Uterus (tissue), 4 donors: Measurements from ENCODE around the gene TRAF6. TPM values are rescaled to one million over a fixed set of nuclear protein-coding genes. Genes with fewer than 3 reads are reported as not detected.

Experiments used
- DNase-seq, 2 donors: peaks; one replicate each; pipeline ENCODE4 v3.0.0-alpha.2; 2019 to 2020
- H3K27ac ChIP-seq, 2 donors: fragments of 200-600 bp; sonication (generic); 1 replicate in 1 of 2; 2 replicates in 1 of 2; pipeline ENCODE4 v1.5.1; 2016 to 2018
- H3K27me3 ChIP-seq, 2 donors: fragments of 200-600 bp; sonication (generic); one replicate each; pipeline ENCODE4 v1.5.1; 2018 to 2019; ENCODE audit warnings: control low read depth in 1 of 2
- H3K36me3 ChIP-seq, 2 donors: fragments of 200-600 bp; sonication (generic); one replicate each; pipeline ENCODE4 v1.5.1; 2019; ENCODE audit warnings: control low read depth in 1 of 2
- H3K4me1 ChIP-seq, 2 donors: fragments of 200-600 bp; sonication (generic); one replicate each; pipeline ENCODE4 v1.5.1; 2018 to 2019; ENCODE audit warnings: control low read depth in 1 of 2
- H3K4me3 ChIP-seq, 2 donors: fragments of 200-600 bp; sonication (generic); 1 replicate in 1 of 2; 2 replicates in 1 of 2; pipeline ENCODE4 v1.5.1; 2018 to 2019; ENCODE audit warnings: mild to moderate bottlenecking in 1 of 2
- H3K9me3 ChIP-seq, 2 donors: fragments of 200-600 bp; sonication (generic); one replicate each; pipeline ENCODE4 v1.5.1; 2019; ENCODE audit warnings: control low read depth in 1 of 2
- CTCF ChIP-seq, 4 experiments: fragments of 200-600 bp in 2 of 4; fragments of 450-650 bp in 2 of 4; sonication (generic) in 2 of 4; IDR thresholded peaks; one replicate each; pipeline ENCODE4 v1.5.1; 2016 to 2019; ENCODE audit warnings: antibody characterized with exemption in 4 of 4, mild to moderate bottlenecking in 2 of 4, moderate library complexity in 1 of 4
- POLR2A ChIP-seq, 2 donors: fragments of 450-650 bp; IDR thresholded peaks; one replicate each; pipeline ENCODE4 v1.6.1; 2016; ENCODE audit warnings: antibody characterized with exemption in 2 of 2, mild to moderate bottlenecking in 1 of 2, moderate library complexity in 1 of 2
- intact Hi-C: fragments of 100-400 bp; cut with DNase I; formaldehyde crosslinking; loops from one replicate; pipeline ENCODE4 v1.15.1; 2023; ENCODE audit warnings: low total_unique reads
- total RNA-seq, 4 donors: library from RNA; depleted of rRNA in 3 of 4; stranded (reverse); fragments of >200 nt in 3 of 4; gene quantifications; one replicate each; pipeline versions ENCODE4 v1.1.0 to v1.2.4, GENCODE V29; 2014 to 2023
- donor health status: DM: yes; HTN: yes; CAD: no.

Gene TRAF6
- total RNA-seq, 4 donors from 2014 or later: 5.1 to 22.6 (median 16.2) TPM

DNA sequence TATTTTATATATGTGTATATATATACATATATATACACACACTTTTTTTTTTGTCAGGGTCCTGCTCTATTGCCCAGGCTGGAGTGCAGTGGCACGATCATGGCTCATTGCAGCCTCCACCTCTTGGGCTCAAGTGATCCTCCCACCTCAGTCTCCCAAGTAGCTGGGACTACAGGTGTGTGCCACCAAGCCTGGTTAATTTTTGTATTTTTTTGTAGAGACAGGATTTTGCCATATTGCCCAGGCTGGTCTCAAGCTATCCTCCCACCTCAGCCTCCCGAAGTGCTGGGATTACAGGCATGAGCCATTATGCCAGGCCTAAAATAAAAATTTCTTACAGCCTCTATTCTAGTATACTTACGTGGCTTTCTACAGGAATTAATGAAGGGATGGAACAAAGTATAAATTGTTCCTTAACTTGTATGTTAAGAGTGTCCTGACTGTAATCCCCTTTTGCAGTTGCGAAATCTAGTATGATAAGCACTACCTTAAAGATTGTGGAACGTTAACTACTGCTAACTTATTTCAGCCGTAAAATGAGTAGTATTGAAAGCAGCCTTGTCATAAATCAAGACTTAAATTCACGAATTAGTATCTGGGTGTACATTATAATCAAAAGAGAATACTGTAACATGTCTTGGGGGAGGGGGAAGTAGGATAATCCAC is 2.1 kb downstream of the TRAF6 start:
- intact Hi-C loops: no loop called here
- Histone ChIP-seq H3K36me3 (no peaks in the 10 kb centered on the region), H3K27me3 (no peaks in the 10 kb centered on the region), H3K9me3 (no peaks in the 10 kb centered on the region), H3K4me1 (peaks cover 0 to 10% of the 10 kb centered on the region in 2 donors), H3K4me3 (no peak overlapping the region), H3K27ac (peak overlapping the region; percentile 85 to 90)
- TF ChIP-seq CTCF (IDR thresholded peaks at IDR 0.05): no peak
- no peak for TF ChIP-seq POLR2A (IDR thresholded peaks at IDR 0.05)
- no peak for DNase-seq

DNA sequence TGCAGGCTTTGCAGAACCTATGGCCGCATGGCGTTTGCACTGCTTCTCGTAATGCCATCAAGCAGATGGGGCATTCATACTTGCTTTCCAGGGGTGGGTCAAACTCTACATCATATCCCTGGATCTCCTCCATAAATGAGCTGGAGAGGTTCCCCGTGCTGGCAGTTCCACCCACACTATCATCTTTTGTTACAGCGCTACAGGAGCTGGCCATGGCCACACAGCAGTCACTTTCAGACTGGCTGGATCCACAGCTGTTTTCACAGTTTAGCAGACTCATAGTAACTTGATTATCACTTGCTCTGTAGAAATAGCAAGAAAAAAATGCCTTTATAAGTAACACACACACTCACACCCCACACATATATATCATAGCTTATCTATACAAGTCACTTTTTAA is 8.8 kb downstream of the TRAF6 start:
- TF ChIP-seq CTCF (IDR thresholded peaks at IDR 0.05): no peak
- no peak for TF ChIP-seq POLR2A (IDR thresholded peaks at IDR 0.05)
- intact Hi-C loops: no loop called here
- Histone ChIP-seq H3K27me3 (no peaks in the 10 kb centered on the region), H3K4me1 (peaks cover 0 to 3% of the 10 kb centered on the region in 2 donors), H3K36me3 (no peaks in the 10 kb centered on the region), H3K27ac (no peak overlapping the region), H3K4me3 (no peak overlapping the region), H3K9me3 (no peaks in the 10 kb centered on the region)
- DNase-seq: no peak

DNA sequence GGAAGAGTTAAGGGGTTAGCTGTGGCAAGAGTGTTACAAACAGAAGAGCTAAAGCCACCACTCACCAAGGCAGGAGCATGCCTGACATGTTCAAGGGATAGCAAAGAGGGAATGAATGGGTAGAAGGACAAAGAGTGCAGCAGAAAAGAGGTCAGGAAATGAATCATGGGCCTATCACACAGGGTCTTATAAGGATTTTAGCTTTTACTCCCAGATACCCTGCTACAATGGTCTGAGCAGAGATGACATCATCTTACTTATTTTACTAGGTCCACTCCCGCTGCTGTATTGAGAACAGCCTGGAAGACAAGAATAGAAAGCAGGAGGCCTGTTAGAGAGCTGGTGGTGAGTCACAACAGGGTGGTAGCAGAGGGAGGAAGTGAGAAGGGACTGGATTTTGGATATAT is 9.8 kb downstream of the TRAF6 start:
- Histone ChIP-seq H3K36me3 (no peaks in the 10 kb centered on the region), H3K4me3 (no peak overlapping the region), H3K9me3 (no peaks in the 10 kb centered on the region), H3K27ac (no peak overlapping the region), H3K27me3 (no peaks in the 10 kb centered on the region), H3K4me1 (no peaks in the 10 kb centered on the region)
- no peak for DNase-seq
- intact Hi-C loops: no loop called here
- TF ChIP-seq POLR2A (IDR thresholded peaks at IDR 0.05) (no peak), CTCF (IDR thresholded peaks at IDR 0.05) (no peak)

DNA sequence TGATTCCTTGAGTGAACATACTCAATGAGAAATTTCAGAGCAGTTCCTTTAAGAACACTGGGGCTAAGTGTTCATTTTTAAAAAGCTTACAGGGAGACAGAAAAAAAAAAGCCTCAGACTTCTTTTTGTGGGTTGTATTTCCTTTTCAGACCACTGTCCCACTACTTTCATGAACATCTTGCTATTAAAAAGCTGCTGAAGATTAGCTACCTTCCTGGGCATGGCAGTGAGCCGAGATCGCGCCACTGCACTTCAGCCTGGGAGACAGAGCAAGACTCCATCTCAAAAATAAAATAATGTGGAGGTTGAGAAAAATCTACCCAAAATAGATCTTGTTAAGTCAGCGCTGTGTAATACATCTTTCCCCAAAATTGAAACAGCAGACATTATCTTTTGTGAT is 10.8 kb downstream of the TRAF6 start:
- Histone ChIP-seq H3K4me3 (no peak overlapping the region), H3K27ac (no peak overlapping the region), H3K9me3 (no peaks in the 10 kb centered on the region), H3K36me3 (no peaks in the 10 kb centered on the region), H3K4me1 (no peaks in the 10 kb centered on the region), H3K27me3 (no peaks in the 10 kb centered on the region)
- intact Hi-C loops: no loop called here
- no peak for DNase-seq
- TF ChIP-seq POLR2A (IDR thresholded peaks at IDR 0.05): no peak
- TF ChIP-seq CTCF (IDR thresholded peaks at IDR 0.05): no peak

GRCh38 chr11:36498721-36499120 is 11.4 kb downstream of the TRAF6 start:
- Histone ChIP-seq H3K4me3 (no peak overlapping the region), H3K27me3 (no peaks in the 10 kb centered on the region), H3K4me1 (no peaks in the 10 kb centered on the region), H3K9me3 (no peaks in the 10 kb centered on the region), H3K36me3 (no peaks in the 10 kb centered on the region), H3K27ac (no peak overlapping the region)
- no peak for DNase-seq
- intact Hi-C loops: no loop called here
- no peak for TF ChIP-seq CTCF (IDR thresholded peaks at IDR 0.05)
- no peak for TF ChIP-seq POLR2A (IDR thresholded peaks at IDR 0.05)
